Stimulated activated CD4-positive, alpha-beta T cell treated with anti-CD3 and anti-CD28 coated beads, Interleukin-1b, Interleukin-23, amount 100 ng/mL, for 4 hours (primary cell): Measurements from ENCODE around the gene DLX4.

Experiments
- DNase-seq, 2 donors: peaks; one replicate each; pipeline ENCODE4 v3.0.0-alpha.2; 2020; ENCODE audit warnings: low read depth in 2 of 2

Gene DLX4

GRCh38 chr17:49946964-49947584 lies 21.9 kb upstream of the DLX4 start:
- DNase-seq: no peak

GRCh38 chr17:49949634-49950033 lies 19.4 kb upstream of the DLX4 start:
- DNase-seq: no peak

GRCh38 chr17:49951362-49952082 lies 17.5 kb upstream of the DLX4 start:
- DNase-seq: no peak

DNA sequence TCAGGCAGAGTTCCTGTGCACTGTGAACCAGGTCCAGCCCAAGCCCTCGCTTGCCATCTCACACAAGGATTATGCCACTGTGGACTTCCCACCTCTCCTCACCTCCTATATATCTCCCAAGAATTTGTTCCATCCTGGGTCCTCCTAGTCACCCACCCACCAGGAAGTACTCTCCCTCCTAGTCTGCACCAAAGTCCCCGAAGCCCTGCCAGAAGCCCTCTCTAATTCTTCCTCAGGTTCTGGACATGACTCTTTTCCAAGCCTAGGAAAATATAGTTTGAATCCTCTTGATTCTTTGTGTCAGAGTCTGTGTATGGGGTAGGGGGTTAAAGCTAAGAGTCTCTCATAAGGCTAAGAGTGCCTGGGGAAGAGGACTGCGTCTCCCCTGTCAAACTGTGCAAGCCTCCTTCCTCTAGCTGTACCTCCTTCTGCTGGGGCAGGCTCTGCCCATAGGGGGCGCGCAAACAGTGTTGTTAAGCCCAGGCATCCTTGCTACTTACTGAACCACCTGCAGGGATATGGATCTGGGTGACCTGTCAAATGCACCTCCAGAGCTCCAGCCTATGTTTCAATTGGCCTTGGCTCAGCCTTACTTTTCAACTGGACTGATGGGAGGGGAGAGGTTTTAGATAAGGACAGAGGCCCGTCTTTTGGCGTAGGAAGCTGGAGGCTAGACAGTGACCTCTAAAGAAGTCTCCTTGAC lies 16.6 kb upstream of the DLX4 start:
- DNase-seq: peak; percentile 72 to 80

GRCh38 chr17:49952912-49953497 lies 16.0 kb upstream of the DLX4 start:
- DNase-seq: no peak

DNA sequence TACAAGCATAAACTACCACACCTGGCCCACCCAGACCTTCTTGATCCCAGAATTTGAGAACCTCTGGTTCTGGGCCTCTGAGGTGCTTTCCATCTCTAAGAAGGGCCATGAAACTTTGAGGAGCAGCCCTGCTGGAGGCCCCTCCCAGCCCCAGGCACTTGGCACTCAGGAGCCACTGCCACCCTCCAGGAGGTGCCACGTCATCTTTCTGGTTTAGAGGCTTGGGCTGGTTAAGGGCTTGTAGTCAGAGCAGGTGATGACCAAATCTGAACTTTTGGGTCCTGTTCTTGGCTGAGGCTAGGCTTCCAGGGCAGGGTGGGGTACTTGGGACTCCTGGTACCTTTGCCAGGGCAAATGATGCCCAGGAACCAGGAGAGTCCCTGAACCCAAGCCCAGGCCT lies 13.8 kb upstream of the DLX4 start:
- no peak for DNase-seq

DNA sequence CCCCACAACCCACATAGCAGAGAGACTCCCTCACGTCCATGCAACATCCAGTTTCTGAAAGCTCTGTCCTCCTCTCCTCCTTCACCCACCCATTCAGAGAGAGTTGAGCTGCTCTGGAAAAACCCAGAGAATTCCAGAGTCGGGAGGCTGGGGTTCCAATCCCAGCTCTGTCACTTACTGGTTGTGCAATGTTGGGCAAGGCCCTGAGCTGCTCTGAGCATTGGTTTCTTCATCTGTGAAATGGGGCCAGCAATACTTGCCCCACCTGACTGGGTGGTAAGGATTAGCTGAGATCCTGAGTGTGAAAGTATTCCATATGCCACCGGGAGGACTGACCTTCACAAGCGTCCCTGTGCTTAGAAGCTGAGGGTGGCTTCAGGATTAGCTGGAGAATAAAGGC lies 12.2 kb upstream of the DLX4 start:
- no peak for DNase-seq

GRCh38 chr17:49957350-49957749 lies 11.6 kb upstream of the DLX4 start:
- no peak for DNase-seq

GRCh38 chr17:49958723-49959122 lies 10.3 kb upstream of the DLX4 start:
- no peak for DNase-seq

DNA sequence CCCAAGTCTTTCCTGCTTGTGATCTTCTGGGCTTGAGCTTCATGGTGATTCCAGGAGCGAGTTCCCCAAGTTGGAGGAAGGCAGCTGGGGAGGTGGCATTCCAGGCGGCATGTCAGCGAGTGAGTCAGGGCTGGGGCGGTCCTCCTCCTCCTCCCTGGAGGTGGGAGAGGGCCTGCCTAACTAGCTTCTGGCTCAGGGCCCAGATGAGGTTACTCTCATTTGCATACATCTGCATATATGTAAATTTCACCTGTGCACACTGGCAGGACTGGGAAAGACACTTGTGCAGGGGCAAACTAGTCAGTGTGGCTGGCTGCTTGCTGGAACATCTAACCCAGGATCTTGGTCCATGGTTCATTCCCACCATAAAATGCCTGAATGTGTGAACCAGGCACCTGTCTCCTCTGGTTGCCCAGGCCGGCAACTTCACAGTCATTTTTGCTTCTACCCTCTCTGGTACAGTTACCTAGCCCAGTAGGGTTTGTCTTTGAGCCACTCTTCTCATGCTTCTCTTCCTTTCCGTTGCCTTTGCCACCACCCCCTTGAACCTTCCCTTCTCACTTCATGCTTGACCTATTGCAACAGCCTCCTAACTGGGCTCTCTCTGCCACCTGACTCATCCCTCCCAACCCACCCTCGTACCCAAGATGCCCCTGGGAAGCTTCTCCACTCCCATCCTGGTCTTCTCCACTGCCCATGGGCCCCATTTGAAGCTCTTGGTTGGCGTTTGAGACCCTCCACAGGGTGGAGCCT lies 9.6 kb upstream of the DLX4 start:
- DNase-seq: no peak

DNA sequence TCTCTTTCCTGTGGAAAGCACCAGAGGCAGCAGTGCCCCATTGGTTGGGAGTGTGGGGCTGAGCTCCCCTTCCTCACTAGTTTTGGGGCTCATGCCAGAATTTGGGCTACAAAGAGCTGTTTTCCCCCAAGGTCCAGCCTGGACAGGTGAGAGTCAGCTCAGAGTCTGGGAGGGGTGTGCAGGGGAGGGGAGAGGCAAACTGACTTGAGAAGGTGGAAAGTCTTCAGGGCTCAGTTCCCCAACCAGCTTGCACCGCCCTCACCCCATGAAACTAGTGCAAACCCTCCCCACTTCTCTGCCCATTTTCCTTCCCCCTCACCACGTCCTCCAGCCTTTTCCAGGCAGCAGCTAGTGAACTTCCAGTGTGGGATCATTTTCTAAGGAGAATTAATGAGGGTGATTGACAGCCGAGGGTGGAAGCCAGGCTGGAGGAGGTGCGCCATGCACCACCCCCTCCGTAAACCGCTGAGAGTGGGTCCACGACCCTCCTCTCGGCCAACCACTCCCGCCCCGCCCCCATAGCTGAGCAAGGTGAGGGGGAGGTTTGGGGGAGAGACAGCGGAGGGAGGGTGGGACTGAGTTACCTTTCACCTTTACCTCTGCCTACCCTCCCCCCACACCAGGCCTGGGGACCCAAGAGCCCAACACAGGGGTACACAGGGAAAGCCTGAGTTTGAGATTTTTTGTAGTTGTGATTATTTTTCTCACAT lies 6.2 kb upstream of the DLX4 start:
- DNase-seq: no peak

GRCh38 chr17:49963309-49963625 lies 5.7 kb upstream of the DLX4 start:
- no peak for DNase-seq

- DNase-seq: no peak
Observed at GRCh38 chr17:49963626-49964302, 5.2 kb upstream of the DLX4 start.

DNA sequence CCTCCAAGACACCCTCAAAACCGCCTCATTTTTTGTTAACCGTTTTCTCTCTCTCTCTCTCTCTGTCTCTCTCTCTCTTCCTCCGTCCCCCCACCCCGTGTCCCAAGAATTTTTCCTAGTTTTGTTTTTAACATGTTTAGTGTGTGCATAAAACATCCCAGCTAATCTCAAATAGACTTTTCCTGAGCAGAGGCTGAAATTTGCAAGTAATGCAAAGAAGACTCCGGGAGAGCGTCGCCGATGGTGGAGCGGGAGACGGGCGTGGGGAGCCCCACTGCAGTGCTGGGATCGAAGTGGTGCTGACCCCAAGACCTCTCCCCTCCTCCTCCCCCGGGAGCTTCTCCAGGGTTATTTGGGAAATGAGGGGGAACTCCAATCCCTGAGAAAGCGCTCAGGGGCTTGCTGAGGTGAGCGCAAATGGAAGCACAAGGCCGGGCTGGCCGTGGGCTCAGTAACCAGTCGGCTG lies 4.7 kb upstream of the DLX4 start:
- DNase-seq: no peak

- DNase-seq: peak in 1 of 2 donors; percentile 18
Observed at GRCh38 chr17:49964769-49965523, 4.0 kb upstream of the DLX4 start.

GRCh38 chr17:49965524-49965909 lies 3.5 kb upstream of the DLX4 start:
- DNase-seq: no peak

- DNase-seq: no peak
Observed at GRCh38 chr17:49966767-49967166, 2.2 kb upstream of the DLX4 start.

DNA sequence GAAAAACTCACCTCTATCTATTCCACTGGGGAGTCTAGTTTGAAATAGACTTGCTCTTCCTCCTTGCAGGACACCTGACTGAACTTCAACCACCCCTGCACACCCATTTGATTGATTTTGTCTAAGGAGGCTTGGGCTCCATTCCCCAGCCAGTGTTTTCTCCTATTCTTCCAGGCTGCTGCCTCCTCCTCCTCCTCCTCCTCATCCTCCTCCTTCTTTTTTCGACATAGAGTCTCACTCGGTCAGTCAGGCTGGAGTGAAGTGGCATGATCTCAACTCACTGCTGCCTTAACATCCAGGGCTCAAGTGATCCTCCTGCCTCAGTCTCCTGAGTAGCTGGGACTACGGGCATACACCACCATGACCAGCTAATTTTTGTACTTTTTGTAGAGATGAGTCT lies 1.8 kb upstream of the DLX4 start:
- no peak for DNase-seq

DNA sequence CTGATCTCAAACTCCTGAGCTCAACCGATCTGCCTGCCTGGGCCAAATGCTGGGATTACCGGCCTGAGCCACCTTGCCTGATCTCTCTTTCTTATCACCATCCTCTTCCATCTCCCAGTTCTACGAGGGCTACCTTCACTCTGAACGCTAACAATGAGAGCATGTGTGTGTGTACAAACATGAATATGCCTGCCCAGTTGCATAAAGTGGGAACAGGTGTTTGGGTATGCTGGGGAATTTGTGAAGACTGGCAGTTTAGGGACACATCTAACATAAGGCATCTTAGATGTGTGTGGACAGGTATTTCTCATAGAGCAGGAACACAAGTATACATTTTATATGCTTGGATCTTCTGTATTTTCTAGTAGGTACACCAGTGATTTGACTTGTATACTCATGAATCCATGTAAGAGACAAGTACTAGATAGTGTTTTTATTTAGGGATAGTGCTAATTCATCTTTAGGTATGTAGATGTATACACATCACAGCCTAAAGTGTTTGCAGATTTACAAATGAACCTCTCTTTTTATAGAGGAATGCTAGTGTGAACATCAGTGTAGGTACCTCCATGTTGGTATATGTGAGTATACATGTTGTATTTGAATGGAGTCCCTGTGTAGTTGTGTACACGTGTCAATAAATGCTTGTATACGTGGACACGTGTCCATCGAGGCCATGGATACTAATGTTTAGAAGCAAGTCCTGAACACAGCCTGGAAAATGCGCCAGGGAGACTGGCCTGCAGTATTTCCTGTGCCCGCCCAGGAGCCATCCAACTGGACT lies 1.2 kb upstream of the DLX4 start:
- no peak for DNase-seq
